K562 (cell line): Measurements from ENCODE around the gene NCOA4. TPM values are rescaled to one million over a fixed set of nuclear protein-coding genes. Genes with fewer than 3 reads are reported as not detected.
A peak's percentile ranks its signal among the peaks of the same experiment; 100 is the strongest.

Experiments used
- CREB1 ChIP-seq, 2 experiments: sonication (generic) in 1 of 2; formaldehyde crosslinking in 1 of 2; IDR thresholded peaks; 2 replicates each; pipeline versions ENCODE4 v1.6.1 to v1.8.0; 2012 to 2022; ENCODE audit warnings: inconsistent platforms in 1 of 2, mild to moderate bottlenecking in 1 of 2, missing genetic modification reagents in 1 of 2, moderate library complexity in 1 of 2
- HNRNPLL ChIP-seq: fragments of 200-400 bp; formaldehyde crosslinking; IDR thresholded peaks from 2 replicates; pipeline ENCODE4 v1.6.1; 2017; ENCODE audit warnings: low read length, low read depth, mild to moderate bottlenecking; ENCODE audit not compliant: poor library complexity, severe bottlenecking
- NCOA1 ChIP-seq: fragments of 450-650 bp; IDR thresholded peaks from 2 replicates; pipeline ENCODE4 v1.6.1; 2016; ENCODE audit warnings: low read depth
- NCOA6 ChIP-seq: fragments of 450-650 bp; IDR thresholded peaks from 2 replicates; pipeline ENCODE4 v1.6.1; 2017; ENCODE audit warnings: mild to moderate bottlenecking
- NCOR1 ChIP-seq: fragments of 450-650 bp; IDR thresholded peaks from 2 replicates; pipeline ENCODE4 v1.6.1; 2016; ENCODE audit warnings: mild to moderate bottlenecking, moderate library complexity
- PHTF2 ChIP-seq: fragments of 250-450 bp; sonication (Bioruptor Pico); IDR thresholded peaks from 2 replicates; pipeline ENCODE4 v1.5.0; 2021; ENCODE audit warnings: mild to moderate bottlenecking
- PRMT5 ChIP-seq: sonication (generic); formaldehyde crosslinking; IDR thresholded peaks from 2 replicates; pipeline ENCODE4 v1.5.0; 2020; ENCODE audit warnings: missing genetic modification reagents
- SAP30 ChIP-seq: fragments of 200-600 bp; sonication (generic); IDR thresholded peaks from 2 replicates; pipeline ENCODE4 v1.6.1; 2012; ENCODE audit warnings: borderline replicate concordance, low read depth, mild to moderate bottlenecking, moderate library complexity, low read length, control low read depth, inconsistent platforms; ENCODE audit not compliant: insufficient read depth, poor library complexity, severe bottlenecking
- SIN3B ChIP-seq: fragments of 450-650 bp; IDR thresholded peaks from 2 replicates; pipeline ENCODE4 v1.6.1; 2017; ENCODE audit warnings: low read depth, mild to moderate bottlenecking, moderate library complexity
- SMARCB1 ChIP-seq: IDR thresholded peaks from 2 replicates; pipeline ENCODE4 v1.6.1; 2011; ENCODE audit warnings: improper control_type of control experiment, low read depth; ENCODE audit not compliant: insufficient read length
- SMARCE1 ChIP-seq: fragments of 450-650 bp; IDR thresholded peaks from 2 replicates; pipeline ENCODE4 v1.7.1; 2016; ENCODE audit warnings: mild to moderate bottlenecking
- SOX6 ChIP-seq: fragments of 450-650 bp; IDR thresholded peaks from 2 replicates; pipeline ENCODE4 v1.6.1; 2014; ENCODE audit warnings: mild to moderate bottlenecking
- SRSF1 ChIP-seq: fragments of 200-400 bp; formaldehyde crosslinking; IDR thresholded peaks from 2 replicates; pipeline ENCODE4 v1.6.1; 2017; ENCODE audit warnings: mild to moderate bottlenecking, low read depth, low read length, moderate library complexity
- STAT5A ChIP-seq: IDR thresholded peaks from 2 replicates; pipeline ENCODE4 v1.6.1; 2012; ENCODE audit warnings: low read length, inconsistent platforms, borderline replicate concordance
- TAF15 ChIP-seq: fragments of 200-400 bp; formaldehyde crosslinking; IDR thresholded peaks from 2 replicates; pipeline ENCODE4 v1.6.1; 2017; ENCODE audit warnings: mild to moderate bottlenecking, low read depth, low read length, moderate library complexity
- TEAD4 ChIP-seq, 2 experiments: sonication (generic) in 1 of 2; formaldehyde crosslinking in 1 of 2; IDR thresholded peaks; 2 replicates each; pipeline versions ENCODE4 v1.6.1 to v1.8.0; 2012 to 2022; ENCODE audit warnings: borderline replicate concordance in 1 of 2, inconsistent platforms in 1 of 2, low read length in 1 of 2, mild to moderate bottlenecking in 1 of 2, missing genetic modification reagents in 1 of 2
- ZNF140 ChIP-seq: fragments of 250-450 bp; sonication (Bioruptor Pico); IDR thresholded peaks from 2 replicates; pipeline ENCODE4 v1.8.0; 2021; ENCODE audit warnings: moderate library complexity, mild to moderate bottlenecking, inconsistent platforms
- ZNF174 ChIP-seq: fragments of 250-450 bp; sonication (Bioruptor Pico); IDR thresholded peaks from 2 replicates; pipeline ENCODE4 v1.4.0; 2020; ENCODE audit warnings: mild to moderate bottlenecking
- ZNF41 ChIP-seq: fragments of 250-450 bp; sonication (Bioruptor Pico); conservative IDR thresholded peaks from 2 replicates; pipeline ENCODE4 v1.4.0; 2020; ENCODE audit warnings: mild to moderate bottlenecking
- ZNF507 ChIP-seq: conservative IDR thresholded peaks from 2 replicates; pipeline ENCODE4 v1.6.1; 2017; ENCODE audit warnings: missing genetic modification characterization, missing compliant biosample characterization
- ZNF76 ChIP-seq: fragments of 250-450 bp; sonication (Bioruptor Pico); IDR thresholded peaks from 2 replicates; pipeline ENCODE4 v1.4.0; 2020; ENCODE audit warnings: mild to moderate bottlenecking, moderate library complexity, borderline replicate concordance
- polyA plus RNA-seq, 8 experiments: library from polyadenylated mRNA; depleted of rRNA in 4 of 8; stranded (reverse) in 5 of 8; unstranded in 3 of 8; fragments of >200 nt; fragmentation: Nextera tagmentation in 2 of 8; fragmentation: Illumina TruSeq in 1 of 8; extraction: Ambion mirVana in 2 of 8; extraction: Trizol in 1 of 8; gene quantifications; 2 replicates each; pipeline versions ENCODE4 v1.2.1 to v1.2.3, GENCODE V29; 2011 to 2014; ENCODE audit warnings: inconsistent platforms in 1 of 8, missing spikeins in 1 of 8
- total RNA-seq, 7 experiments: library from RNA; depleted of rRNA in 6 of 7; stranded (reverse); fragments of >200 nt in 6 of 7; fragmentation: Illumina TruSeq in 2 of 7; extraction: Trizol in 2 of 7; gene quantifications; 2 replicates each; pipeline versions ENCODE4 v1.2.1 to v1.2.3, GENCODE V29; 2011 to 2021; ENCODE audit warnings: low replicate concordance in 1 of 7
- TF ChIP-seq, protein P1 (sequence below): fragments of 250-450 bp; sonication (Bioruptor Pico); IDR thresholded peaks from 2 replicates; pipeline ENCODE4 v1.8.0; 2022; ENCODE audit warnings: inconsistent platforms
- TF ChIP-seq, protein P2 (sequence below), 2 experiments: IDR thresholded peaks in 1 of 2; conservative IDR thresholded peaks in 1 of 2; 2 replicates each; pipeline ENCODE4 v1.6.1; 2016; ENCODE audit warnings: low read depth in 2 of 2, mild to moderate bottlenecking in 1 of 2, missing compliant biosample characterization in 1 of 2, missing genetic modification characterization in 1 of 2, moderate library complexity in 1 of 2
- TF ChIP-seq, protein P3 (sequence below), 2 experiments: fragments of 450-650 bp in 1 of 2; sonication (generic) in 1 of 2; formaldehyde crosslinking; conservative IDR thresholded peaks; 2 replicates each; pipeline versions ENCODE4 v1.4.0 to v1.8.1; 2020 to 2022; ENCODE audit warnings: mild to moderate bottlenecking in 1 of 2, missing genetic modification reagents in 1 of 2

NCOA4 gene
- total and polyA plus RNA-seq, 9 of the 15 experiments (the other 6 are each of a cell fraction or from before 2014, with no cell fraction given) = 89.8 to 283 (median 181) TPM

DNA sequence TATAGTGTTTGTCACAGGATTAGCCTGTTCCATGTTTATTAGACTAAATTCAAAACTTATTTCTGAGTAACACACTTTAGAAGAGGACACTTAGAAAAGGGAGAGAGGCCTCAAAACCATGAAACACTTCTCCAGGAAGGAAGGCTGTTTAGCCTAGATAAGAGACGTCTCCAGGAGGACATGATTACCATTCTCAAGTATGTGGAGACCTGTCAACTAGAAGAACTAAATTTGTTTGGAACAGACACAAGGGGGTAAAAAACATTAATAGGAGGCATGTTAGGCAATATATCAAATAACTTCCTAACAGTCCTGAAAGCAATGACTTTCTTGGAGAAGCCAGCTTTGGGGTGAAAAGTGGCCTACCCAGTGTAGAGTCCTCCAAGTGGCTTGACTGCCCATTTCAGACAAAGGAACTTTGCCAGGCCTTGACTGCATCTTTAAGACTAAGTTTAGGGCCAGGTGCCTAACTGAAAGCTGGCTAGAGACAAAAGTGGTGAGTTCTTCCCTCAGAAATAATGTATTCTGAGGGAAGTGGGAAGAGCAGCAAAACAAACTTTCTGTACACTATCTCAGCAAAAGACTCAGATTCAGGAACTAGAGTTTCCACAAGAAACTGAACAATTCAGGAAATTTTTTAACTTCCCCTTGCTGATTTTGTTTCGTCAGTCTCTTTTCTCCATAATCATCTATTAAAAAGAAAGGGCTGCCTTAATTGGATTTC, 11.8 kb downstream of the NCOA4 start (continued):
- TF ChIP-seq SMARCE1 (peak; percentile 92), SOX6 (peak; percentile 77), ZNF41 (CRISPR knock-in tag) (no peak), ZNF507 (tag) (no peak), CREB1 (IDR thresholded peaks at IDR 0.05) (no peak), CREB1 (CRISPR knock-in tag; IDR thresholded peaks at IDR 0.05) (no peak), HNRNPLL (no peak), SIN3B (no peak), NCOA1 (peak; percentile 75; the same call in 1 of the 2 replicates), PRMT5 (CRISPR knock-in tag) (no peak), ZNF76 (CRISPR knock-in tag) (no peak), SRSF1 (no peak), PHTF2 (no peak), NCOR1 (peak; percentile 88), ZNF140 (CRISPR knock-in tag) (no peak), SMARCB1 (no peak), ZNF174 (CRISPR knock-in tag) (no peak), TAF15 (no peak), STAT5A (peak; percentile 89), TEAD4 (IDR thresholded peaks at IDR 0.05; ENCODE audit: low read length) (peak; percentile 96), TEAD4 (CRISPR knock-in tag; IDR thresholded peaks at IDR 0.05; ENCODE audit: borderline replicate concordance) (no peak), NCOA6 (no peak), SAP30 (no peak)
- TF ChIP-seq, protein P1, sequence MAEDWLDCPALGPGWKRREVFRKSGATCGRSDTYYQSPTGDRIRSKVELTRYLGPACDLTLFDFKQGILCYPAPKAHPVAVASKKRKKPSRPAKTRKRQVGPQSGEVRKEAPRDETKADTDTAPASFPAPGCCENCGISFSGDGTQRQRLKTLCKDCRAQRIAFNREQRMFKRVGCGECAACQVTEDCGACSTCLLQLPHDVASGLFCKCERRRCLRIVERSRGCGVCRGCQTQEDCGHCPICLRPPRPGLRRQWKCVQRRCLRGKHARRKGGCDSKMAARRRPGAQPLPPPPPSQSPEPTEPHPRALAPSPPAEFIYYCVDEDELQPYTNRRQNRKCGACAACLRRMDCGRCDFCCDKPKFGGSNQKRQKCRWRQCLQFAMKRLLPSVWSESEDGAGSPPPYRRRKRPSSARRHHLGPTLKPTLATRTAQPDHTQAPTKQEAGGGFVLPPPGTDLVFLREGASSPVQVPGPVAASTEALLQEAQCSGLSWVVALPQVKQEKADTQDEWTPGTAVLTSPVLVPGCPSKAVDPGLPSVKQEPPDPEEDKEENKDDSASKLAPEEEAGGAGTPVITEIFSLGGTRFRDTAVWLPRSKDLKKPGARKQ (CRISPR knock-in tag) = no peak
- TF ChIP-seq, protein P2, sequence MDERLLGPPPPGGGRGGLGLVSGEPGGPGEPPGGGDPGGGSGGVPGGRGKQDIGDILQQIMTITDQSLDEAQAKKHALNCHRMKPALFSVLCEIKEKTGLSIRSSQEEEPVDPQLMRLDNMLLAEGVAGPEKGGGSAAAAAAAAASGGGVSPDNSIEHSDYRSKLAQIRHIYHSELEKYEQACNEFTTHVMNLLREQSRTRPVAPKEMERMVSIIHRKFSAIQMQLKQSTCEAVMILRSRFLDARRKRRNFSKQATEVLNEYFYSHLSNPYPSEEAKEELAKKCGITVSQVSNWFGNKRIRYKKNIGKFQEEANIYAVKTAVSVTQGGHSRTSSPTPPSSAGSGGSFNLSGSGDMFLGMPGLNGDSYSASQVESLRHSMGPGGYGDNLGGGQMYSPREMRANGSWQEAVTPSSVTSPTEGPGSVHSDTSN (CRISPR knock-in tag; IDR thresholded peaks at IDR 0.05; ENCODE audit: low read depth) = no peak
- TF ChIP-seq, protein P2 (tag; conservative IDR thresholded peaks at IDR 0.05; ENCODE audit: low read depth) = peak; percentile 82
- TF ChIP-seq, protein P3, sequence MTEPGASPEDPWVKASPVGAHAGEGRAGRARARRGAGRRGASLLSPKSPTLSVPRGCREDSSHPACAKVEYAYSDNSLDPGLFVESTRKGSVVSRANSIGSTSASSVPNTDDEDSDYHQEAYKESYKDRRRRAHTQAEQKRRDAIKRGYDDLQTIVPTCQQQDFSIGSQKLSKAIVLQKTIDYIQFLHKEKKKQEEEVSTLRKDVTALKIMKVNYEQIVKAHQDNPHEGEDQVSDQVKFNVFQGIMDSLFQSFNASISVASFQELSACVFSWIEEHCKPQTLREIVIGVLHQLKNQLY (CRISPR knock-in tag; conservative IDR thresholded peaks at IDR 0.05) = no peak
